ENCODE results near the gene C6orf132.

The C6orf132 gene

DNA sequence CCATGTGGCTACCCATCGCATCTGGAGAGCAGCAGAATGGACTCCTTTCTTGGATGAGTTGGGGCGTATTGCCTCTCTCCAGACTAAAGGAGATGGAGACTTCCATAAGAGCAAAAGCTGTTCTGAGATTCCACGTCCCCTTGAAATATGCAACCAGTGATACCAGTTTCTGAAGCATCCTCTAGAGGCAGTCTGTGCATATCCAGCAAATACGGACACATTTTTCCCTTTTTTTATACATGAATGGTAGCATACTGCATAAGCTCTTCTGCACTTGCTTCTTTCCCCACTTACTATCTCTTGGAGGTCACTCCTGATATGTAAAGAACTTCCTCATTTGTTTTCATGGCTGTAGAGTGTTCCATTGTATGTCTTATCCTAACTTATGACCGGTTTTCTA lies 57.5 kb downstream of the C6orf132 start:
- Histone ChIP-seq H3K4me3 (ENCODE audit: low read length) (no peak overlapping the region), H3K79me2 (ENCODE audit: low read length) (no peaks in the 10 kb centered on the region), H3K9ac (ENCODE audit: low read length) (no peak overlapping the region), H4K20me1 (ENCODE audit: insufficient read depth, low read length) (no peaks in the 10 kb centered on the region), H2AFZ (ENCODE audit: low read depth, low read length) (no peak overlapping the region), H3K4me1 (ENCODE audit: low read length) (0 out of 2 replicates have a peak, but pooled peaks cover 3% of the 10 kb centered on the region), H3K36me3 (replicated peaks; ENCODE audit: low read depth, low read length) (peaks cover 1% of the 10 kb centered on the region), H3K9me3 (ENCODE audit: insufficient read depth, low read length) (no peaks in the 10 kb centered on the region), H3K27ac (ENCODE audit: low read length) (no peak overlapping the region), H3K4me2 (ENCODE audit: low read length) (no peak overlapping the region), H3K27me3 (ENCODE audit: low read depth, low read length) (no peaks in the 10 kb centered on the region)
- TF ChIP-seq EZH2phosphoT487 (IDR thresholded peaks at IDR 0.05; ENCODE audit: low read depth) = no peak
- TF ChIP-seq, protein P1, sequence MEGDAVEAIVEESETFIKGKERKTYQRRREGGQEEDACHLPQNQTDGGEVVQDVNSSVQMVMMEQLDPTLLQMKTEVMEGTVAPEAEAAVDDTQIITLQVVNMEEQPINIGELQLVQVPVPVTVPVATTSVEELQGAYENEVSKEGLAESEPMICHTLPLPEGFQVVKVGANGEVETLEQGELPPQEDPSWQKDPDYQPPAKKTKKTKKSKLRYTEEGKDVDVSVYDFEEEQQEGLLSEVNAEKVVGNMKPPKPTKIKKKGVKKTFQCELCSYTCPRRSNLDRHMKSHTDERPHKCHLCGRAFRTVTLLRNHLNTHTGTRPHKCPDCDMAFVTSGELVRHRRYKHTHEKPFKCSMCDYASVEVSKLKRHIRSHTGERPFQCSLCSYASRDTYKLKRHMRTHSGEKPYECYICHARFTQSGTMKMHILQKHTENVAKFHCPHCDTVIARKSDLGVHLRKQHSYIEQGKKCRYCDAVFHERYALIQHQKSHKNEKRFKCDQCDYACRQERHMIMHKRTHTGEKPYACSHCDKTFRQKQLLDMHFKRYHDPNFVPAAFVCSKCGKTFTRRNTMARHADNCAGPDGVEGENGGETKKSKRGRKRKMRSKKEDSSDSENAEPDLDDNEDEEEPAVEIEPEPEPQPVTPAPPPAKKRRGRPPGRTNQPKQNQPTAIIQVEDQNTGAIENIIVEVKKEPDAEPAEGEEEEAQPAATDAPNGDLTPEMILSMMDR (IDR thresholded peaks at IDR 0.05; ENCODE audit: low read depth, low read length) = no peak

DNA sequence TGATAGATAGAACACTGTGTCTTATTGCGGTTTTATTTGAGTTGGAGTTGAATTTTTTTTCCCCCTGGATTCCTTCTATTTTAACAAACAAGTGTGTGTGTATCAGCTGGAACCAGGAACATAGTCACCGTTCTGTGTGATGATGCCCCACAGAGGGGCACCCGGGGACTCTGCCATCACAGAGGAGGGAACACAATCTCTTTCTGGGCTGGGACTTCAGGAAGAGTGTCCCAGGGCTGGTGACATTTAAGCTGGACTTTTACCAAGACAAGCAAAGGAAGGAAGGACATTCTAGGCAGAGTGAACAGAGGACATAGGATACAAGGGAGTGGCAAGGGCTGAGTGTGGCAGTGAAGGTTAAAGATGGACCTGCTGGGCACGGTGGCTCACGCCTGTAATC lies 58.9 kb downstream of the C6orf132 start:
- Histone ChIP-seq H2AFZ (ENCODE audit: low read depth, low read length) (no peak overlapping the region), H3K4me2 (ENCODE audit: low read length) (no peak overlapping the region), H3K27me3 (ENCODE audit: low read depth, low read length) (no peaks in the 10 kb centered on the region), H3K4me1 (ENCODE audit: low read length) (0 out of 2 replicates have a peak, but pooled peaks cover 3% of the 10 kb centered on the region), H3K9ac (ENCODE audit: low read length) (no peak overlapping the region), H3K4me3 (ENCODE audit: low read length) (no peak overlapping the region), H3K79me2 (ENCODE audit: low read length) (no peaks in the 10 kb centered on the region), H4K20me1 (ENCODE audit: insufficient read depth, low read length) (no peaks in the 10 kb centered on the region), H3K9me3 (ENCODE audit: insufficient read depth, low read length) (no peaks in the 10 kb centered on the region), H3K36me3 (replicated peaks; ENCODE audit: low read depth, low read length) (peaks cover 7% of the 10 kb centered on the region), H3K27ac (ENCODE audit: low read length) (no peak overlapping the region)
- no peak for TF ChIP-seq EZH2phosphoT487 (IDR thresholded peaks at IDR 0.05; ENCODE audit: low read depth)
- TF ChIP-seq, protein P1 (IDR thresholded peaks at IDR 0.05; ENCODE audit: low read depth, low read length) = no peak

GRCh38 chr6:42079941-42080464 lies 62.4 kb downstream of the C6orf132 start:
- H3K4me2 ChIP-seq (ENCODE audit: low read length) = no peak overlapping the region
- no peaks in the 10 kb centered on the region for H3K9me3 ChIP-seq (ENCODE audit: insufficient read depth, low read length)
- TF ChIP-seq EZH2phosphoT487 (IDR thresholded peaks at IDR 0.05; ENCODE audit: low read depth) = no peak
- TF ChIP-seq, protein P1 (IDR thresholded peaks at IDR 0.05; ENCODE audit: low read depth, low read length) = no peak
- no peak overlapping the region for H3K27ac ChIP-seq (ENCODE audit: low read length)
- 0 out of 2 replicates have a peak, but pooled peaks cover 3% of the 10 kb centered on the region for H3K4me1 ChIP-seq (ENCODE audit: low read length)
- no peaks in the 10 kb centered on the region for H3K79me2 ChIP-seq (ENCODE audit: low read length)
- H3K9ac ChIP-seq (ENCODE audit: low read length) = no peak overlapping the region
- no peaks in the 10 kb centered on the region for H3K27me3 ChIP-seq (ENCODE audit: low read depth, low read length)
- H3K36me3 ChIP-seq (replicated peaks; ENCODE audit: low read depth, low read length) = peaks cover 23% of the 10 kb centered on the region
- H2AFZ ChIP-seq (ENCODE audit: low read depth, low read length) = no peak overlapping the region
- no peak overlapping the region for H3K4me3 ChIP-seq (ENCODE audit: low read length)
- no peaks in the 10 kb centered on the region for H4K20me1 ChIP-seq (ENCODE audit: insufficient read depth, low read length)

DNA sequence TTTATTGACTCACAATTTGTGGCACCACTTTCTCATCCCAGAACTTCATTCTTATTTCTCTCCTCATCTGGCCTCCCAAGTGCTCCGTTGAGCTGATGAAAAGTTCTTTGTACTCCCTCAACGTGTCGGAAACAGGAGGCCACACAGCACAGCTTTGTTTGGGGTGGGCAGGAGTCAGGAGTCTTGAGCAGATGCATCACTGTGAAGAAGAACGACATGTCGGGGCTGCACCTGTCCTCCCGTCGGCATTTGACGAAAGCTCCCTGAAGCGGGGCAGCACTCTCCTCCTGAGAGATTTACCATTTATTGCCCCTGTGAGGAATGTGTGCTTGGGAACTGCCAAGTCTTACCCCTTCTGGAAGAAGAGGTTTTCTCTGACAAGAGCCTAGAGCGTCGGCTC lies 64.0 kb downstream of the C6orf132 start:
- no peak overlapping the region for H3K4me2 ChIP-seq (ENCODE audit: low read length)
- H4K20me1 ChIP-seq (ENCODE audit: insufficient read depth, low read length) = no peaks in the 10 kb centered on the region
- no peak overlapping the region for H3K27ac ChIP-seq (ENCODE audit: low read length)
- H3K4me3 ChIP-seq (ENCODE audit: low read length) = no peak overlapping the region
- peaks cover 27% of the 10 kb centered on the region for H3K36me3 ChIP-seq (replicated peaks; ENCODE audit: low read depth, low read length)
- no peaks in the 10 kb centered on the region for H3K79me2 ChIP-seq (ENCODE audit: low read length)
- H2AFZ ChIP-seq (ENCODE audit: low read depth, low read length) = no peak overlapping the region
- H3K9ac ChIP-seq (ENCODE audit: low read length) = no peak overlapping the region
- H3K9me3 ChIP-seq (ENCODE audit: insufficient read depth, low read length) = no peaks in the 10 kb centered on the region
- H3K27me3 ChIP-seq (ENCODE audit: low read depth, low read length) = no peaks in the 10 kb centered on the region
- 0 out of 2 replicates have a peak, but pooled peaks cover 3% of the 10 kb centered on the region for H3K4me1 ChIP-seq (ENCODE audit: low read length)
- no peak for TF ChIP-seq EZH2phosphoT487 (IDR thresholded peaks at IDR 0.05; ENCODE audit: low read depth)
- TF ChIP-seq, protein P1 (IDR thresholded peaks at IDR 0.05; ENCODE audit: low read depth, low read length) = no peak
